HS-27A (cell line): ENCODE measurements around the gene TSEN2.
"Not testable (repeated sequence)": the region's sequence is repeated elsewhere in the genome, so short reads cannot be mapped to it uniquely, and the experiment has no call there.

ENCODE experiments used
- DNase-seq: peaks from one replicate; pipeline ENCODE4 v3.0.0-alpha.2; 2012; ENCODE audit warnings: low read depth, missing footprints

The TSEN2 gene

GRCh38 chr3:12484198-12484982 lies at the start of gene TSEN2:
TSS of gene TSEN2 (plus strand) at chr3:12484480. CDS start at chr3:12489801, 5,321 bp downstream.
- DNase-seq = peak; percentile 87

GRCh38 chr3:12436514-12437220 lies 47.6 kb upstream of the TSEN2 start:
- DNase-seq = no peak

- DNase-seq = no peak
Measured at GRCh38 chr3:12437221-12437605, 47.1 kb upstream of the TSEN2 start.

- DNase-seq = no peak
Measured at GRCh38 chr3:12437861-12438260, 46.4 kb upstream of the TSEN2 start.

- no peak for DNase-seq
Measured at GRCh38 chr3:12438318-12438717, 46.0 kb upstream of the TSEN2 start.

DNA sequence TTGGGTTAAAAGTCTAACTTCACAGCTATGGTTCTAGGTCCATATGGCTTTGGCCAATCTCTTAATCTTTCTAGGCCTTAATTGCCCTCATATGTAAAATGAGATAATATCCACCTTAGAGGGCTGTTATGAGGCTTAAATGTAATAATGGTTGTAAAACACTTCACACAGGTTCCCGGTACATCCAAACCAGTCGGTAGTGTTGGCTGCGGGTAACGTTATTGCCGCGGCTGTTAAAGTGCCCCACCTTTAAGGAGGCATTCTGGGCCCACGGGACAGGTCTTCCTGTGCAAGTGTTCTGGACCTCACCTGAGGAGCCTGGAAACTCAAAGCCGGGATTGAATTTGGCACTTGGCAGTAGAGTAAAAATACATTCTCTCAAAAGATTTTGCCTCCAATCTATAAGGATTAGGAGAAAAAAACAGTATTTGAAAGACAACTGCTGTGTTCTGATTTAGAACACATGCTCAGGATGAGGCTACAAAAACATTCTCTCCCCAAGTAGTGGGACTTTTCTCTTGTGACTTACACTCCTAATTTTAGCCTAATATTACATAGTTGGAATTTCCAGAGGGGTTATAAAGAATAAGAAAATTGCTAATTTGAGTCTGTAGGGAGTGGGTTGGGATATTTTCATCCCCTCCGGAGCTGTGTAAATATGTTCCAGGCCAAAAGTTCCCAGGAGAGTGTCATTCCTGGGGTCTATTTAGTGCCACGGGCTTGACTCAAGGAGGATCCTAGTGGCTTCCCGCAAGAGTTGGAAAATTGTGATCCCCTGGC lies 44.9 kb upstream of the TSEN2 start:
- no peak for DNase-seq

- no peak for DNase-seq
Measured at GRCh38 chr3:12440927-12441714, 43.2 kb upstream of the TSEN2 start.

- DNase-seq = no peak
Measured at GRCh38 chr3:12442654-12443501, 41.4 kb upstream of the TSEN2 start.

GRCh38 chr3:12443781-12444522 lies 40.3 kb upstream of the TSEN2 start:
- DNase-seq = no peak

GRCh38 chr3:12444582-12445471 lies 39.5 kb upstream of the TSEN2 start:
- no peak for DNase-seq

DNA sequence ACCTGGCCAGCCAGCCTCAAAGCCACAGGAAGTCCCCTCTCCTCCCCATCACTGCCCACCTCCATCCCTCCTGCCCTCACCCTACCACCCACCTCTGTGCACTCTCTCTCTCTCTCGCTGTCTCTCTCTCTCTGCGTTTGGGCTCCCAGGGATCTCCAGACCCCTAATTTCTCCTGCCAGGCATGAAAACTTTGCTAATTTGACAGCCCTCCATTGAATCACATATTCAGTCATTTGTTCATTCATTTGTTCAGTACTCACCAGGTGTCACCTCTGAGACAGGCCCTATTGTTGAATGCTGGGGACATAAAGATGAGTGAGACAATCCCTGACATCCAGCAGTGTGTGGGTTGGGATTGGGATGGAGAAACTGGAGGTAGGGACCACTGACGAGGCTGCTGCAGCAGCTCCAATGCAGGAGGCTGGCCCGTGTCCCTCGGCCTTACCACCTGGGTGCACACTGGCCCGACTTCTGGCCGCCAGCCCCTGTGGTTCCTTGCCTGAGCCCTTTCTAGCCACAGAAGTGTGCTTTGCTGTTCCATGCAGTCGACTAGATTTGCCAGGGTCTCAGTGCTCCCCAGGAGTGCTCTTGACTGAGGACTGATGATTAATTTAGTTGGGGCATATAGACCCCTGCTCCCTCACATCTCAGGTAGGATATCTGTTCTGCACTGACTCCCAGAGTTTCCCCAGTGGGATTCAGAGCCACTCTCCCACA lies 38.6 kb upstream of the TSEN2 start:
- DNase-seq = no peak

GRCh38 chr3:12446298-12446697 lies 38.0 kb upstream of the TSEN2 start:
- DNase-seq = no peak

DNA sequence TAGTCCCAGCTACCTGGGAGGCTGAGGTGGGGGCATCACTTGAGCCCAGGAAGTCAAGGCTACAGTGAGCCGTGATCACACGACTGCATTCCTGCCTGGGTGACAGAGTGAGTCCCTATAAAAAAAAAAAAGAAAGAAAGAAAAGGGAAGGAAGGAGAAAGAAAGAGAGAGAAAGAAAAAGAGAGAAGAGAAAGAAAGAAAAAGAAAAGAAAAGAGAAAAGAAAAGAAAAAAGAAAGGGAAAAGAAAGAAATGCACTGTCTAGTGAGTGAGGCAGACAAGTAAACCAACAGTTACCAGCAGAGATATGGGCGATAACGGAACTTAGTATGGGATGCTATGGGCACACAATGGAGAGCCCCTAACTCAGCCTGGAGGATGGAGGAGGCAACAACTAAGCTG lies 37.2 kb upstream of the TSEN2 start:
- no peak for DNase-seq

- not testable (repeated sequence) for DNase-seq
Measured at GRCh38 chr3:12448404-12449202, 35.7 kb upstream of the TSEN2 start.

- DNase-seq = no peak
Measured at GRCh38 chr3:12449889-12450682, 34.2 kb upstream of the TSEN2 start.

GRCh38 chr3:12451481-12451880 lies 32.8 kb upstream of the TSEN2 start:
- DNase-seq = no peak

DNA sequence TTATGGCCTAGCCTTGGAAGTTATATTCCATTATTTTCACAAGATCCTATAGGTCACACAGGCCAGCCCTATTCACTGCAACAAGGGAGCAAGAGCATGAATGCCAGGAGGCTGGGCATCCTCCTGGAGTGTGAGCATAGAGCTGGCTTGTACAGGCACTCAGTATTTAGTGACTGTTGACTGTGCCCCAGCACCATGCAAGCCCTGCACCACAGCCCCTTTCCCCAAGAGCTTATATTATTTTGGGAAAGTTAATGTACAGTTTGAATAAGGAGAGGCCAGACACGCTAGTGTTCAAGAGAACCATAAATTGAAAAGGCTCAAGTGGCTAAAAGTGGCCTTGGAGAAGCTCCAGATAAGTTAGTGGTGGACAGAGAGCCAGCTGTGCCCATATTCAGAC lies 32.3 kb upstream of the TSEN2 start:
- no peak for DNase-seq
